ENCODE results near the gene JAZF1.

JAZF1 gene

DNA sequence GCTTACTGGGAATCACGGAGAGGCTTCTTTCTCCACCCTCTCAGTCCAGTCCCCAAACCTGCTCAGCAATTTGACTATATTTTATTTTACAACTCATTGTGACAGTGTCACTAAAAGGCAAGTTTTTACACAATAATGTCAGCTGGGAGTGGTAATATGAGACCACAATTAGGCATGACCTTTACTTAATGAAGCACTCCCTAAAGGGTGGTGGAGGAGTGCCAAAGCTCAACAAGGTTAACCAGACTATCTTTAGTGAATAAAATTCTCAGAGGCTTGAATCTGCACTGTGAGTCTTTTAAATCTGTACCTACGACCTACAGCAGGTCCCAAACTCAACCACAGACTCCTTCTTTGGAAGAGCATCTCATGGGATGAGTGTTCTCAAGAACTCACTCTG lies 225.0 kb downstream of the JAZF1 start:
- no peak for DNase-seq

DNA sequence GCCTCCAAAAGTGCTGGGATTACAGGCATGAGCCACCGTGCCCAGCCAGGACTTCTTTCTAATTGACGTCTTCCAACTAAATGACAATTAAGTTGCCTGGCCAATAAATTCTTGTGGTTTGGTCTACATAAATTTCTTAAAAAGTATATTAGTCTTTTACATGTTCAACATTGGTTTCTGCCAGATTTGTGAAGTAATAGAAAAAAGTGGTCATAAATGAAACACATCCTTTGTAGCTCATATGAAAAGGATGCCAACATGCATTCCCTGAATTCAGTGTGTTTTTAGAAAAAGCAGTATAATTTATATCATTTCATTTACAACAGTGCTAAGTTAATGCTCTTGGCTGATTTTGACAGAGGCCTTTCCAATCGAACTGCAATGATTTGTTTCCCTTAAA lies 225.6 kb downstream of the JAZF1 start:
- DNase-seq, result no peak

DNA sequence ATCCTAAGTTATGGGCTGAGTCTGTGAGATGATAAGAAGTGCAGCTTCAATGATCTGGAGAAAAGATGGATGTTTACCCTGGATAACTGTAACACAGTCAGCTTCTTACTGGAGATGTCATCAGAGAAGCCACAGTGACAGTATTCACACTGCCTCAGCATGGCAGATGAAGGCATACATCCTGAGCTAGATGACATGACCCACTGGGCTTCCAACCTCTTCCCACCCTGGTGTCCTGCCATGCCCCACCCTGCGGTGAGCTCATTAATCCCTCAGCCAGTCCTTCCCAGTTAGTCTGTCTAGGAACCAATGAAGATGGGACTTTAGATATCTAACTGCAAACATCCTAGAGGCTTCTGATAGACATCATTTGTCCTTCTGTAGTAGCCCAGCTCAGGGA lies 226.8 kb downstream of the JAZF1 start:
- DNase-seq, result no peak

DNA sequence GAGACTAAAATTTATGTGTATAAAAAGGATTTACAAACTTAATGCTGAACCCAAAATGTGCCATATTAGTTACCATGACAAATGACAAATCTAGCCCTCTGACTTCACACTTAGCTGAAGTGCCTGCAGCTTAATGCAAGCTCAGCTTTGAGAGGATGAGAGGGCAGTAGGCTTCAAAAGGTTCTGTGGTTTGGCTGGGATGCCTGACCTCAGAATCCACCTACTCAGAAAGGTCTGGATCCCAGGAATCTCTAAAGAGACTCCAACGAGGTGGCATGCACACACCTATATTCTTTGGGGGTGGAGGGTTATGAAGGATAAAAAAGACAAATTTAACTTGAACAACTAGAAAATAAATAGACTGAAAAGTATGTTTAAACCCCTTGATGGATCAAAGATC lies 227.2 kb downstream of the JAZF1 start:
- DNase-seq, result no peak

DNA sequence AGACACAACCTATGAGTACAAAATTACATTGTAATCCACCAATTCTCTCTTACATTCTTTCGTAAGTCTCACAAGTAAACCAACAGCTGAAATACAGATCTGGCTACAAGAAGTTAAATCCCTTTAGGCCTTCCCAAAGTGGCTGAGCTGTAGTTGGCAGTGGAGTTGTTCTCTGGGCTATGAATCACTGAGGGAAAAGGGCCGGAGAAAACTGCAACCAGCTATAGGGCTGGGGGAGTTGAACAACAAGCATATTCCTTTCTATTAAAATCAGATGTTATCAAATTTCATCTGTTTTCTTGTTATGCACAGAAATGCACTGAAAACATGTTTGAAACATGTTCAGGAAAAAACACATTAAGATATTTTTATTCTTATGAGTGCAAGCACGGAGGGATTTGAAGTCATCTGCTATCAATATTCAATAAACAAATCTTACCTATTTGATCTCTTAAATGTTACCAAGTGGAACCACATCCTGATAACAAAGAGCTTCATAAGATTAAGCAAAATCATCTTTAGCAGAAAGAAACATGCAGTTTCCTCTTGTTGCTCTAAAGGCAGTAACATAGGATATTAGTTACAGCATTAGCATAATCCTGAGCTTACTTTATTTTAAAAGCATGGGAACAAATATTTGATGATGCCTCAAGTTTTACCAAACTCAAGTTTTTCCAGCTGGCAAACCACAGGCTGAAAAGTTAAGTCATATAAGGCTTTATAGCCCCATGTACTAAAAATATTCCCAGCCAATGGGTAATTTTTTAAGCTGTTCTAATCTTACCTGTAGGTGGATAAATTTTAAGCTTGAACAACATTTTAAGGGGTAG lies 227.9 kb downstream of the JAZF1 start:
- DNase-seq, result no peak

DNA sequence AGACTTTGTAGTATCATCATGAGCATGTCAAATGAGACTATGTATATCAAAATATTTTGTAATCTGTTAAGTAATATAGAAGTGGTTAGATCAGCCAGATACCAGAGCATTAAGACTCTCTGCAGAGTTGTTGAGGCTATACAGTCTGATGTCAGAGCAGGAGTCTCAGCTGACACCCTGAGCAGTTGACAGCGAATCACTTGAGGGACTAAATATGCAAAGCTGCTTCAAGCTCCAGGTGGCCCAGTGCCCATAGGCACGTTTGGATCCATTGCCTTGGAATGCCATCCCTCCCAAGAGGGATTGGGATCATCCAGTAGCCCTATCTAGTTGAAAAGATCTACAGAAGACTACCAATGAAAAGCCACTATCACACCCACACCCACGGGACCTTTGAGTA lies 230.5 kb downstream of the JAZF1 start:
- DNase-seq, result no peak

DNA sequence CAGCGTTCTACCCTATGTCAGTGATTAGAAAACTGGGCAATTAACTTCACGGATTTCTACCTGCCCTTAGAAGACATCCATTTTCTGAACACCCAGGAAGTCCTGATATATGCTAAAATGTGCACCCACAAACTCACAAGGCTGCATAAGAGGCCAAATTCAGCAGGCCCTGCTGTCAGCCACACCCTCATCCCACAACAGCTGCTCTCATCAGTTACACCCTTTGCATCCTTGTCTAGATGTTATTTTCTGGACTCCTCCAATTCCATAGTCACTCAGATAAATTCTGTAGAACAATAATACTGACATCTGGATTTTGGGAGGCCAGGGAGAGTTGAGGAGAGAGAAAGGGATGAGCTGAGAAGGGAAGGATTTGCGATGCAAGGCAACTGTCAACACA lies 231.7 kb downstream of the JAZF1 start:
- DNase-seq, result no peak

DNA sequence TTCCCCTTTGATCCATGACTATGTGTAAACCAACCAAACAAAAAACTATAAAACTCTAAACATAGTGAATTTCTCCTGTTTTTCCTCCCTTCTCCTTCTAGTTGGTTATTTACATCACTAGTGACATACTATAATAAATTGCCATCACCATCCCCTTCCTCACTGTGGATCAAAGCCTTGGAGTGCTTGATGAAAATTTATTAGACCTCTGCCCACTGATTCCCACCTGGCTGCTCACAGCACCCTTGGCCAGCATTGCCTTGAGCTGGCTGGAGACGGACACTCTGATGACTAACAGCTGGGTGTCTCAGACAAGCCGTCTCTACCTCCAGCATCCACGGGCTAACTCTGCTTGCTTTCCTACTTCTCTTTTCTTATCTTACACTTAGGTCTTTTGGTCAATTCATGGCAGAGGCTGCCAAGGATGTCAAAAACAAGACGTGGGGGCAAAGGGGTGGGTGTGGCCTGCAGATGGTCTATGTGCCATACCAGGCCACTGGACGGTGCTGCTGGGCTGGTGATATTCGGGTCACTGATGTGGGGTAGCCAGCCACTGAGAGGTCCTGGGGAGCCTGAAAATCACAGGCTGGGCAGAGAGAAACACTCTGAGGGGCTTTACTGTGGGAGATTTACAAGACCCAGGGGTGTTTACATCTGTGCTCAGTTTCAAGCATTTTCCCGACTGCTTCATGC lies 232.9 kb downstream of the JAZF1 start:
- DNase-seq, result no peak

DNA sequence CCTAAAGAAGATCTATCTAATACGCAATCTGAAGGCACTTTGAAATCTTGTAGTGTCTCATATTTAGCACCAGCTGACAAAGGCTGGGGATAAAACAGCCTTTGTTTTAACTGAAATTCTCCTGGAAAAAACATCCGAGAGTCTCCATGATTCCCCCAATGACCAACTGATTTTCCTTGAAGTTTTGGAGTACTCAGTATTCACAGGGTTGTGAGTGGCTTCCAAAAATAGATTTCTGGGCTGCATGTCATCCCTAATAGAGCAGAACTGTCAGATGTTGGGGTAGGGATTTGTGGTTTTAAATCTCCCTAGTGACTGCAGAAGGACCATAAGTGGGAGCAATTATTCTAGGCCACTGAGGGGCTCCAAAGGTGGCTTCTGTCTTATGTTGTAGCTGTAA lies 234.2 kb downstream of the JAZF1 start:
- DNase-seq, result no peak

DNA sequence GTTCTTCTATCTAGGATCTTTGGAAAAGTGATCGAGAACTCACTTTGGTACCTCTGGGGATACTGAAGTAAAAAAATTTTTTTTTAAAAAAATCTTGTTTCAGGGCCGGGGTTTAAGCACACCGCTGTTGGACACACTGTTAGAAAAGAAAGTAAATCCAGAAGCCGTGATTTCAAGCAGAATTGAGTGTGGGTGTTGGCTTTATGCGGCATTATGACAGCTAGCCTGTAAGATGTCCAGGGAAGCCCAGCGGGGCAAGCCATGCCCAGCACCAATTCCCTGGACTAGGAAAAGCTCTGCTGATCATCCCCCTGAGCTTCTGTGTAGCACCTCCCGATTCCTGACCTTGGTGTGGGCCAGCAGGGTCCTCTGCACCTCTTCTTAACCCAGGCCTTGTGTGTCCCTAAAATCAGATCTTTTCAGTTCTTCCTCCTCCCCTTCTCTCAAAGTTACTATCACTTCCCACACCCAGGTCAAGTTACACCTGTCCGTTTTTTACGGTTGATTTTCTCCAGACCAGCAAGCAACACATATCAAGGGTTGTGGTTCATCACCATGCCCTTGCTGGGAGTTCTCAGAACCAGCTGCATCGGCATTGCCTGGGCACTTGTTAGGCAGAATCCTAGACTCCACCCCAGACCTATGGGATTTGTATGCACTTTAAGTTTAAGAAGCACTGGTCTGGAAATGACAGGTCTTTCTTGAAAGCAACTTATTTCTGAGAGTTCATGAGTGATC lies 235.4 kb downstream of the JAZF1 start:
- no peak for DNase-seq

DNA sequence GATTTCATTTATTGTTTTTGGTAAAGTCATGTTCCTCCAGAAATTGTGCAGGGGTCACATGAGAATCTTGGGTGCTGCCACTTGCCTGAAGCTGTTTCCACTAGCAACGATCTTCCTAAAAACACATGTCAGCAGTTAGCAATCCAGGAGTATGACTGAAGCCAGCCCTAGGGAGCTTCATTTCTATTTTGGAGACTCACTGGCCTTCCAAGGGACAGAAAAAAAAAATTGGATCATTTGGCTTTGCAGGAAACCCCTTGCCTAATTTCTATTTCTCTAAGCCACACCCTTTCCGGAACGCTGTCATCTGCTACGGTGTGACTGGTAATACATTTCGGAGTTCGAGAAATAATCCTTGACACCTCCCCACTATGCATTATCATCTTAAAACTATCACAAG lies 236.0 kb downstream of the JAZF1 start:
- DNase-seq, result no peak

DNA sequence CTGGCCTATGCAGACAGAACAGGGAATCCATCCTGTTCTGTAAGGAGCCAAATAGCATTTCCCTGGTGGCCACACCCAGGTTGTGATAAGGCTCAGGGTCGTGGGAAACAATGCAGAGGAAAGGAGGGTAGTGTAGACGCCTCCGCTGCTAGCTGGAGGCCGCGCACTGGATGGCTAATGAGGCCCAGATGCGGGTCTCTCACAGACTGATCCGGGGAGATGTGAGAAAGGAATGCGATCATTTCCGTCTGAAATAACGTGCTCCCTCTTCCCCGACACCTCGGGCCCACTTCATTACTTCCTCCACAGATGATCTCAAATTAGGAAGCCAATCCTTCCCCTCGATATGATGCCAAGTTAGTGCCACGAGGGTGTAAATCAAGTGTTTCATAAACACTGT lies 237.4 kb downstream of the JAZF1 start:
- DNase-seq, result no peak

DNA sequence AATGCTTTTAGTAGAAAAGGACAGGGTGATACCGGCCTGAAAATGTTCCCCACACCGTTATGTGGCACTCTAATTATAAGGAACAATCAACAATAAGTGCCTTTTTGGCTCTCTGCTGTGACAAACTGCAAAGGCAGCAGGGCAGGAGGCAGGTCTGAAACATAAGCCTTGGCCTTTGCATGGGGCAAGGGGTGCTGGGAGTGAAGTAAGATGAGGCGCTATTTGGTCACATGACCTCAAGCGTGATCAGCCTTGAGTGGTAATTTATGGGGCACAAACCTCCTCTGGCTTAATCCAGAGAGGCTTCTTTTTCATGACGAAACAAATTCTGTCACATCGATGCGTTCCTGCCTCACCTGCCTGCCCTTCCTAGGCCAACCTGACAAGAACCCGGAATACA lies 237.9 kb downstream of the JAZF1 start:
- no peak for DNase-seq

DNA sequence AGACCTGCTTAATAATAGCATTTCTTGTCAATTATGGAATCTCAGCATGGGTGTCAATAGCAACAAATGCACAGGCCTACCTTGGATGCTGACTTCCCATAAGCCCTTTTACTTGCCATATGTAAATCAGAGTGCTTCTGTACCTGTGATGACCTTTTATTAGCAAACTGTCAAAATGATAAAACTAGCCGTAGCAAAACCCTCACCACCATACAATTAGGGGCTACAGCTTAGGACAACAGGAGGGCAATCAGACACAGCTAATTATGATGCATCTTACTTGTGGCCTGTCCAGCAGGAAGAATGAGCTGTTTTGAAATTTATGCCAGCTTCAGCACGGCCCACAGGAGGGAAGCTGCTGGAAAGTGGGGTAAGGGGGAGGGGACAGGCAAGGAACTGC lies 239.1 kb downstream of the JAZF1 start:
- DNase-seq, result no peak

DNA sequence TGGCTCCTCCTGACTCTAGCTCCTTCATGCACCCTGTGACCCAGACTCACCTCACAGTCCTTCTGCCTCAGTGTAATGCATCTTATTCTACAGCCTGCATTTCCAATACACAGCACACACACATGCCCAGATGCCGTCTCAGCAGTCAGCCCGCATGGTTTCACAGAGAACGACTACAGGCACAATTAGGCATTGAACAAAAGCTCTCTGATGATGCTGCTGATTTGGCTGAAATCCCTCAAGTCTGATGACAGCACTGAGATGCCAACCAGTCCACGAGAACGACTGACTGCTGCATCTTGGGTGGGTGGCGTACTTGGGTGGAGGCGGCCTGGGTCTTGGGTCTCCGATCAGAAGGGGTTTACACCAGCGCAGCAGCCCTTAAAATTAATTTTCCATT lies 240.3 kb downstream of the JAZF1 start:
- DNase-seq, result no peak

DNA sequence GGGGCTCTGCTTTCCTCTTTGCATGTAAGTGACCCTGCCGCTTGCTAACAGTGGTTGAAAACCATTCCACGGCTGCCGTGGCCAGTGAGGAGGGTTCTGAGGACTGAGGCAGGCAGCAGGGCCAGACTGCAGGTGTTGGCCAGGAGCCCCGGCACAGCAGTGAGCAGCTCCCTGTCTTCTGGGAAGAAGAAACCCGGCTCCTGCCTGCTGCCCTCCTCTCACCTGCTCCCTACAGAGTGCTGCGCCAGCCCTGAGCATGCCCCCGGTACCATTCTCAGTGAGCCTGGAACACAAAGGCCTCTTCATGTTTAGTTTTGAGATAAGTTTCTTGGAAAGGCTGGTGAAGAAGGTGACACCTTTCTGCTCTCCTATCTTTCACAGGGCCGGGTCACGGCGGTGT lies 240.7 kb downstream of the JAZF1 start:
- no peak for DNase-seq

DNA sequence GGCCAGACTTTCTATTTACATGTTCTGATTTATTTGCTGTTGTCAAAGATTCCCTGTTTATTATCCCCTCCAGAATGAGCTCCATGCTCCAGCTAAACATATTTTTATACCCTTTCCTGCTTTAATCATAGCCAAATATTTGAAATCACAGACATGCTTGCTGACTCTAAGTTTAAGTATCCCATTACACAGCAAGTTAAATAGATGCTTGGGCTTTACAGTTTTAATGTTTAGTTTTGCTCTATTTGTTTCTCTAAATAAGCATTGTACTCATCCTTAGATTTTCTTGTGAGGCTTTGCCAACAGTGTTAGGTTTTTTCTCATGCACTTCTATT lies 243.9 kb downstream of the JAZF1 start:
- DNase-seq, result no peak

DNA sequence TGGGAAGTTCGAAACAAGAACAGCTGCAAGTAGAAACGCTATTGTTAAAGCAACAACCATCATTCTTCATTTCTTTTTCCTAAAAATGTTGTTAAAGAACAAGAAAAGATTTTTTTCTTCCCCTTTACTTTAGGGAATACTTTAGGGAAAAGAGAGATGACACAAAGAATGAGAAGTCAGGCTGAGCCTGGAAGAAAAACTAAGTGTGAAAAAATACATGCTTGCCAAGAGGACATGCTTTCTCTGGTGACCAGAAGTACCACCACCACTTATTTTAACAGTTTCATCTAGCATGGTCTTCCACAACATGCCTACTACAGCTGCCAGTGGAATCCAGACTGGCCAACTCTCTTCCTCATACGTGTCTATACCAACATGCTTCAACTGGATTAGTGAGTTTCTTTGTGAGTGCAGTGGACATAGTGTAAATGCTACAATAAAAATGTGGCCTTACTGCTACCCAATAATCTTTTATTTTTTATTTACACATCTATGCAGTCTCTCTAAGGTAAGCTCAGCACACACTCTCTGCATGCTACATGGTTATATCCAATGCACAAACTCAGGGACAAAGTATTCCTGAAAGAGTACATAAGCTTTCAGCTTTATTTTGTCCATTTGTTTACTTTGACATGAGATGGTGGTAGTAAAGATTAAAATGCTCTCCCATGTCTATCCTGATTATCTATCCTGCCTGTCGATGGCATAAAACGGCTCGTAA lies 244.4 kb downstream of the JAZF1 start:
- no peak for DNase-seq

DNA sequence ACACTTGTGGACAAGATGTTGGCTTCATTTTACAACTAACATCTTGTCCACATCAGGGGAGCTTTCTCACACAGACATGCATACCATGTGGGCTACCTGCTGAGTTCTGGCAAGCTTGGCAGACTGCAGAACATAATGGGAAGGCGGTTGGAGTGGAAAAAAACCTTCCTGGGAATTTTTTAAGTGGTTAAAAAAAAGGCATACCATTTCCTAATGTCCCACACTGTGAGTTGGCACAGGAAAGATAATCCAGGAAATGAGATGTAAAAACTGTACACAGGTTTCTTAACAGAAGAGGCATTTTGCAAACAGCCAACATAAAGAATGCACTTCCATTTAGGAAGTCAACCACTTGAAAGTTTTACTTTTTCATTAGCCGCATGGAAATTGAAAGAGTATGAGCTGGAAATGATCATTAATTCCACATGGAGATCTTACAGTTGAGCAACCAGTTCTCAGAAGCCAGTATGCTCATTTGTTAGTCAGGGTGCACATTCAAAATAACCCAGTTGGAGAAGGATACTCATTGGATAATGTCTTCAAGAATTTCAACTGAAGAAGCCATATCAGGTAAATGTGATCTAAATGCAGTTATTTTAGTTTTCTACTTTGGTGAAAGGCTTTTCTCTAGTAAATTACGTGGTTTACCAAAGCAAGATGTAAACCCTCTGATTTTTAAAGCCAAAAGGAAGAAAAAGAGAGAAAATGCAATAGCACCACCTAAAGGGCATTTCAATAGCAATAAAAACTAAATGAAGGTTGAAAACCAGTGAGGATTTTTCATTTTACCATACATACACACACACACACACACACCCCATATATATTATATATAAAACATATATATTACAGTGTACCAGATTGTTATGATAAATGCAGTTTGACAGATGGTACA lies 246.7 kb downstream of the JAZF1 start:
- no peak for DNase-seq

DNA sequence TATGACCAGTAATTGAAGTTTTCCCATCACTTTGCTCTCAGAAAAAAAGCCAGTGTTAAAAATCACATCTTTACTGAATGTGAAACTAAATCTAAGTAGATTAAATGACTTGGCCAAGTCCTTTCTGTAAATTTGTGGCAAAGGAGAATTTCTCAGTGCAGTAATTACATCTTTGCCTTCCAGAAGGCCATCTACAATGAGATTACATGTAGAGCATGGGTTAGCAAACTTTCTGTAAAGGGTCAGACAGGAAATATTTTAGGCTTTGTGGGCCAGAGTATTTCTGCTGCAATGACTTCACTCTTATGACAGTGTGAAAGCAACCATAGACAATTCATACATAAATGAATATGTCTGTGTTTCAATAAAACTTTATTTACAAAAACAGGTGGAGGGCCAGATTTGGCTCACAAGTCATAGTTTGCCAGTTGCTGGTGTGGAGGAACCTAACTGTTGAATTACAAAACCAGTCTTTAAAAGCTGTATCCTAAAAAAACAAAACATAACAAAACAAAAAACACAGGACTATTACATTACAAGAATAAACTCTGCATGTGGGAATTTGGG lies 249.6 kb downstream of the JAZF1 start:
- DNase-seq, result no peak

DNA sequence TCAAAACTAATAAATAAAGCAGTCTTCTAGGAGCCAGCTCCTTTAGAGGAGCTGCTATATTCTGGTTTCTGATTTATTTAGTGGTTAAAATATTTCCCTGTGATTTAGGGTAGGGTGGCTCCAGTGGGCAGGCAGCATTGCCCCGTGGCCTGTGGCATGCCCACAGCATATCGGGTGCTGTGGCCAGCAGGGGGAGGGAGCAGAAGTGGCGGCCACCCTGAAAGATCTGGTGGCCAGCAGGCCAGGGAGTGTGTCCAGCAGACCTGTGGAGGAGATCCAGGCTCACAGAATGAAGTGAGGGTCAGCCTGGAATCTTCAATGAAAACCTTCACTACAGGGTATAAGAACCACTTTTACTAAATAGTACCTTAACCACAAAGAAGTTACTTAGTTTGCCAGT lies 251.5 kb downstream of the JAZF1 start:
- DNase-seq, result no peak

DNA sequence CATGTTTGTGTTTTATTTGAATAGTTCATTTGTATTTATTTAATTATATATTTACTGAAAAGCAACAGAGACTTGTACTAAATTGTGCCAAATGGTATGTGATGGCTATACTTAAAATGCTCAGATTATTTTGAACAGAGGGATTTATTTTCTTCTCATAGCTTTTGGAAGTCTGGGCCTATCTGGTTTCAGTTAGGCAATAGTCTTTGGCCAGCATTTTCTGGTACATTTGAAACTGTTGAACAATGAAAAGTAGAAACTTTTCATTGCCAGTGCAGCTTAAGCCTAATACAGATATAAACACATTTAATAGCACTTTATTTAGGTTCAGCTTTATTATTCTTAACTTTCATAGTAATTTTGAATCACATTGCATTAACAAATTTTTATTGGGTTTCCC lies 252.6 kb downstream of the JAZF1 start:
- no peak for DNase-seq
